ENCODE data around the gene INHBA.

INHBA gene

DNA sequence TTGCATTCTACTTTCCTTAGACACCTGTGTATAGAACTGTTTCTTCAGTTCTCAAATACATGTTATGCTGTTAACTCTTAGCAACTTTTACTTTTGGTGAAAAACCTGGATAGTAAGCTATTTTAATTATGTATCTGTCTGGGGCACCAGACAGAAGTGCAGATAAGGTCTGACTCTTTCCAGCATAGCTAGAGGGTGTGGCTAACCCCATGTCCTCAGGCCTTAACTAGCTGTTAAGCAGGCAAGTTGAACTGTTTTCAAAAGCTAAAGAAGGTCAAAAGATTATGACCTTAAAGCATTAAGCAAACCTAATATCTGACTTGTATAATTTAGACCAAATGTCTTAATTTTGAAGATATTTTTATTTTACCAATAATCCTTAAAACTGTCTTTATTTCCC lies 45.1 kb upstream of the INHBA start:
- TF ChIP-seq, protein P1, sequence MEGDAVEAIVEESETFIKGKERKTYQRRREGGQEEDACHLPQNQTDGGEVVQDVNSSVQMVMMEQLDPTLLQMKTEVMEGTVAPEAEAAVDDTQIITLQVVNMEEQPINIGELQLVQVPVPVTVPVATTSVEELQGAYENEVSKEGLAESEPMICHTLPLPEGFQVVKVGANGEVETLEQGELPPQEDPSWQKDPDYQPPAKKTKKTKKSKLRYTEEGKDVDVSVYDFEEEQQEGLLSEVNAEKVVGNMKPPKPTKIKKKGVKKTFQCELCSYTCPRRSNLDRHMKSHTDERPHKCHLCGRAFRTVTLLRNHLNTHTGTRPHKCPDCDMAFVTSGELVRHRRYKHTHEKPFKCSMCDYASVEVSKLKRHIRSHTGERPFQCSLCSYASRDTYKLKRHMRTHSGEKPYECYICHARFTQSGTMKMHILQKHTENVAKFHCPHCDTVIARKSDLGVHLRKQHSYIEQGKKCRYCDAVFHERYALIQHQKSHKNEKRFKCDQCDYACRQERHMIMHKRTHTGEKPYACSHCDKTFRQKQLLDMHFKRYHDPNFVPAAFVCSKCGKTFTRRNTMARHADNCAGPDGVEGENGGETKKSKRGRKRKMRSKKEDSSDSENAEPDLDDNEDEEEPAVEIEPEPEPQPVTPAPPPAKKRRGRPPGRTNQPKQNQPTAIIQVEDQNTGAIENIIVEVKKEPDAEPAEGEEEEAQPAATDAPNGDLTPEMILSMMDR (conservative IDR thresholded peaks at IDR 0.05; ENCODE audit: low read length): no peak
- TF ChIP-seq EZH2phosphoT487 (IDR thresholded peaks at IDR 0.05; ENCODE audit: borderline replicate concordance): no peak
- Histone ChIP-seq H3K9me2 (replicated peaks; ENCODE audit: low read depth, low read length) (no peaks in the 10 kb centered on the region), H3K9me3 (ENCODE audit: insufficient read depth, low read depth, low read length) (no peaks in the 10 kb centered on the region; the same call in 1 of the 2 replicates), H3K4me1 (ENCODE audit: insufficient read depth, low read length, poor library complexity, severe bottlenecking) (no peaks in the 10 kb centered on the region), H3F3A (ENCODE audit: low read depth) (no peaks in the 10 kb centered on the region), H2AFZ (ENCODE audit: low read length) (no peak overlapping the region), H3K27me3 (ENCODE audit: insufficient read depth, low read length, poor library complexity, severe bottlenecking) (no peaks in the 10 kb centered on the region), H4K20me1 (ENCODE audit: insufficient read depth, low read length, poor library complexity, severe bottlenecking) (no peaks in the 10 kb centered on the region), H3K4me3 (ENCODE audit: low read length, poor library complexity, severe bottlenecking) (no peak overlapping the region), H3K4me2 (ENCODE audit: low read depth, low read length, poor library complexity, severe bottlenecking) (no peak overlapping the region), H3K9ac (ENCODE audit: low read depth, low read length, poor library complexity, severe bottlenecking) (no peak overlapping the region), H3K79me2 (ENCODE audit: insufficient read depth, low read length) (no peaks in the 10 kb centered on the region), H3K36me3 (ENCODE audit: insufficient read depth, low read length) (no peaks in the 10 kb centered on the region)

DNA sequence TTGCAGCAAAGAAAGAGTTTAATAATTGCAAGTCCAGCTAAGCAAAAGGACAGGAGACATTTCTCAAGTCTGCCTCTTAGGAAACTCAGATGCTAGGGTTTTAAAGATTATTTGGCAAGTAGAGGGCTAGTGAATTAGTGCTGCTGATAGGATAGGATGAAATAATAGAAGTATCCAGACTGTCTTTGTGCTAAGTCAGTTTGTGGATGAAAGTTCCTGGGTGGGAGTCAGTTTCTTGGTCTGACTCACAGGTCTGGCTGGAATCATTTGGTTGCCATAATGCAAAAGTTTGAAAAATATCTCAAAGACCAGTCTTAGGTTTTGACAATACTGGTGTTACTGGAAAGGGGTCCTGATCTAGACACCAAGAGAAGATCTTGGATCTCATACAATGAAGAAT lies 42.6 kb upstream of the INHBA start:
- H3K27me3 ChIP-seq (ENCODE audit: insufficient read depth, low read length, poor library complexity, severe bottlenecking): no peaks in the 10 kb centered on the region
- H3F3A ChIP-seq (ENCODE audit: low read depth): no peaks in the 10 kb centered on the region
- peaks cover 7% of the 10 kb centered on the region; the same call in 1 of the 2 replicates for H3K9me3 ChIP-seq (ENCODE audit: insufficient read depth, low read depth, low read length)
- no peak overlapping the region for H3K9ac ChIP-seq (ENCODE audit: low read depth, low read length, poor library complexity, severe bottlenecking)
- no peaks in the 10 kb centered on the region for H3K9me2 ChIP-seq (replicated peaks; ENCODE audit: low read depth, low read length)
- TF ChIP-seq, protein P1 (conservative IDR thresholded peaks at IDR 0.05; ENCODE audit: low read length): no peak
- no peak for TF ChIP-seq EZH2phosphoT487 (IDR thresholded peaks at IDR 0.05; ENCODE audit: borderline replicate concordance)
- no peak overlapping the region for H3K4me3 ChIP-seq (ENCODE audit: low read length, poor library complexity, severe bottlenecking)
- H3K36me3 ChIP-seq (ENCODE audit: insufficient read depth, low read length): no peaks in the 10 kb centered on the region
- H4K20me1 ChIP-seq (ENCODE audit: insufficient read depth, low read length, poor library complexity, severe bottlenecking): no peaks in the 10 kb centered on the region
- H3K79me2 ChIP-seq (ENCODE audit: insufficient read depth, low read length): no peaks in the 10 kb centered on the region
- H3K4me2 ChIP-seq (ENCODE audit: low read depth, low read length, poor library complexity, severe bottlenecking): no peak overlapping the region
- no peaks in the 10 kb centered on the region for H3K4me1 ChIP-seq (ENCODE audit: insufficient read depth, low read length, poor library complexity, severe bottlenecking)
- H2AFZ ChIP-seq (ENCODE audit: low read length): no peak overlapping the region

DNA sequence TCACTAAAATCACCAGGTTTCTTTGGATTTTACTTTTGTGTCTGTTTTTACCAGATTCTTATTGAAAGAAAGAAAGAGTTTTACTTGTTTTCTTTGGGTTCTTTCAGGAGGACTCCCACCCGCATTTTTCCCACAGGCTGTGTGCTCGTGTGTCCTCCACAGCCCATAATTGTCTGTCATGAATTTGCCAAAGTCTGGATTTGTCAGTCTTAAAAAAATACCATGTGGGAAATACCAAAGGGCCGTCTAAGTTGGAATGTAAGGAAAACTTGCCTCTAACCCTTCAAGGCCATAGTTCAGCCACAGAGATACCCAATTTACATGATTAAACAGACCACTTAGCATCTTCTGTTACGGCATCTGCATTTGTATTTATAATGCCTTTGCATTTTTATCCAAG lies 41.3 kb upstream of the INHBA start:
- peaks cover 7% of the 10 kb centered on the region; the same call in 1 of the 2 replicates for H3K9me3 ChIP-seq (ENCODE audit: insufficient read depth, low read depth, low read length)
- H2AFZ ChIP-seq (ENCODE audit: low read length): no peak overlapping the region
- H4K20me1 ChIP-seq (ENCODE audit: insufficient read depth, low read length, poor library complexity, severe bottlenecking): no peaks in the 10 kb centered on the region
- H3K4me1 ChIP-seq (ENCODE audit: insufficient read depth, low read length, poor library complexity, severe bottlenecking): no peaks in the 10 kb centered on the region
- no peak overlapping the region for H3K4me3 ChIP-seq (ENCODE audit: low read length, poor library complexity, severe bottlenecking)
- H3K9me2 ChIP-seq (replicated peaks; ENCODE audit: low read depth, low read length): no peaks in the 10 kb centered on the region
- H3K36me3 ChIP-seq (ENCODE audit: insufficient read depth, low read length): no peaks in the 10 kb centered on the region
- no peak overlapping the region for H3K4me2 ChIP-seq (ENCODE audit: low read depth, low read length, poor library complexity, severe bottlenecking)
- H3K79me2 ChIP-seq (ENCODE audit: insufficient read depth, low read length): no peaks in the 10 kb centered on the region
- H3K27me3 ChIP-seq (ENCODE audit: insufficient read depth, low read length, poor library complexity, severe bottlenecking): no peaks in the 10 kb centered on the region
- no peaks in the 10 kb centered on the region for H3F3A ChIP-seq (ENCODE audit: low read depth)
- H3K9ac ChIP-seq (ENCODE audit: low read depth, low read length, poor library complexity, severe bottlenecking): no peak overlapping the region
- TF ChIP-seq, protein P1 (conservative IDR thresholded peaks at IDR 0.05; ENCODE audit: low read length): no peak
- TF ChIP-seq EZH2phosphoT487 (IDR thresholded peaks at IDR 0.05; ENCODE audit: borderline replicate concordance): no peak

Data from Loucy (cell line).